22Rv1 (cell line): ENCODE results near the gene PACRG.

Experiments used
- H3K27ac ChIP-seq: fragments of 450-650 bp; 2 replicates; pipeline ENCODE4 v1.5.1; 2017
- ZFX ChIP-seq: fragments of 450-650 bp; IDR thresholded peaks from 2 replicates; pipeline ENCODE4 v1.6.1; 2017; ENCODE audit warnings: antibody characterized with exemption, borderline replicate concordance
- TF ChIP-seq, protein P1 (sequence below): fragments of 450-650 bp; IDR thresholded peaks from 2 replicates; pipeline ENCODE4 v1.5.1; 2017; ENCODE audit warnings: mild to moderate bottlenecking

PACRG gene

DNA sequence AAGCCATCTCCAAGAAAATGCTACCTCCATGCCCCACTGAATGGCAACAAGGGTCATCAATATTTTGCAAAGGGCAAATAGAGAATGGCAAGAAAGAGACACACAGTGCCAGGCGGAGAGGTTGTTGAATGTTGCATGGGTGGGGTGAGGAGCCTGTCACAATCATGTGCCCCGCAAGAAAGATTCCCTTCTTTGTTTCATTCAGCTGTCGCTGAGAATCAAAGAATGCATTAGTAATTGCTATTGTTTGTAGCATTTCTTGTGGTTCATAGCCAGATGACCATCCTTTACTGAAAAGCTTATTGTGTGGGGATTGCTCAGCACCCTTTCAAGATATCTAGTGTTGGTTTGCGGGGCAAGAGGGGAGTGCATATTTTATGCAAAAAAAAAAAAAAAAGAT is 520.3 kb downstream of the PACRG start:
- no peak overlapping the region for H3K27ac ChIP-seq
- no peak for TF ChIP-seq ZFX
- TF ChIP-seq, protein P1, sequence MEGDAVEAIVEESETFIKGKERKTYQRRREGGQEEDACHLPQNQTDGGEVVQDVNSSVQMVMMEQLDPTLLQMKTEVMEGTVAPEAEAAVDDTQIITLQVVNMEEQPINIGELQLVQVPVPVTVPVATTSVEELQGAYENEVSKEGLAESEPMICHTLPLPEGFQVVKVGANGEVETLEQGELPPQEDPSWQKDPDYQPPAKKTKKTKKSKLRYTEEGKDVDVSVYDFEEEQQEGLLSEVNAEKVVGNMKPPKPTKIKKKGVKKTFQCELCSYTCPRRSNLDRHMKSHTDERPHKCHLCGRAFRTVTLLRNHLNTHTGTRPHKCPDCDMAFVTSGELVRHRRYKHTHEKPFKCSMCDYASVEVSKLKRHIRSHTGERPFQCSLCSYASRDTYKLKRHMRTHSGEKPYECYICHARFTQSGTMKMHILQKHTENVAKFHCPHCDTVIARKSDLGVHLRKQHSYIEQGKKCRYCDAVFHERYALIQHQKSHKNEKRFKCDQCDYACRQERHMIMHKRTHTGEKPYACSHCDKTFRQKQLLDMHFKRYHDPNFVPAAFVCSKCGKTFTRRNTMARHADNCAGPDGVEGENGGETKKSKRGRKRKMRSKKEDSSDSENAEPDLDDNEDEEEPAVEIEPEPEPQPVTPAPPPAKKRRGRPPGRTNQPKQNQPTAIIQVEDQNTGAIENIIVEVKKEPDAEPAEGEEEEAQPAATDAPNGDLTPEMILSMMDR = no peak

DNA sequence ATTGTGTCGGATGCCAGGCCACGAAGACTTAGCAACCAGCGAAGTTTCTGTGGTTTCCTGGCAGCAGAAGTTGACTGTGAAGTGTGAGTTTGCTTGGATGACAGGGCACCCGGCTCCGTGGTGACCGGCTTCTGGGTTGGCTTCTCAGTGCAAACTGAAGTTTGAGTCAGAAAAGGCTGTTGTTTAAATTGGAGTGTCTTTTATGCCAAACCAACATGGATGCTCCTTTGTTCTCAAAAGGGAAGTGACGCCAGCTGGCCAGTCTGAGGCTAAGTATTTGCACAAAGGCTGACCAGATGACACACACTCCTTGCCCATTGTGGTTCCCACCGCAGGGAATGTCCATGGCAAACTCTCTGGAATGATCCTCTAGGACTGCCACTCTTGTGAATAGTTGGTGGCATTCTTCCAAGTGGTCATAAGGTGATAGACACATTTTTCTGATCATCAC is 521.9 kb downstream of the PACRG start:
- TF ChIP-seq ZFX = no peak
- TF ChIP-seq, protein P1 = no peak
- no peak overlapping the region for H3K27ac ChIP-seq

DNA sequence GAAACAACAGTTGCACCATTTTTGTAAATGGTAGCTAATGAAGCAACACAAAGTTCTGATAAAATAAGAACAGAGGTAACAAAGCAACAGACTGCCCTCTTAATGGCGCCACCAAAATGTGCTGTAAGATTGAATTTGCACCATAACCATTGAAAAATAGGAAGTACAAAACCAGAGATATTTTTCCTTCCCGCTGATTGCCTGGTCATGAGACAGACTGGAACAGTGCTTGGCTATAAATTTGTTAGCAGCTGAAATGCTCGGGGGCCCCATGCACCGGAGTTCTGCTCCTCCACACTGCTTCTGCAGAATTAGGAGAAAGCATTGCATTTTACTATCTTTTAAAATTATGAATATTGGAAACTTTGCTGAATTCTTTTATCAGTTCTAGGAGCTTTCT is 522.3 kb downstream of the PACRG start:
- no peak overlapping the region for H3K27ac ChIP-seq
- TF ChIP-seq ZFX = no peak
- TF ChIP-seq, protein P1 = no peak

DNA sequence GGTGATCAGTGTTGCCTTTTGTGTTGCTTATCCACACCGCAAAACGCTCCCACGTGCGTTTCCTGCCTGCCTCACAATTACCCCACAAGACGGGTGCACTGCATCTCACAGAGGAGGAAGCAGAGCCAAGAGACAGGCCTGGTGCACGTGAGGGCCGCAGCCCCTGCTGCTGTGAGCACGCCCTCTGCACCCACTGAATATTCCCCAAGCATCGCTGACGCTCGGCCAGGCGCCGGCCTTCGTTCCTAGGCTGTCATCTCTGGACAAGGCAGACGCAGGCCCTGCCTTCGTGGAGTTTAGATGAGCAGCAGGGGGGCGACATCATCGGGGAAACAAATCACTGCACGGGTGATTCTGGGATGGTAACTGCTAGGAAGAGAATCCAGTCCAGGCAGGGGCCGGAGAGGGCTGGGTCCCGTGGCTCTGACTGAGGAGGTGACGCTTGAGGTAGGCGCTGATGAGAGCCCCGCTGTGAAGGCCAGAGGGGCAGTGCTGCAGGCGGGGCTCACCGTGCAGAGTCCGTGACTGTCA is 524.4 kb downstream of the PACRG start:
- H3K27ac ChIP-seq = no peak overlapping the region
- no peak for TF ChIP-seq ZFX
- TF ChIP-seq, protein P1 = no peak

DNA sequence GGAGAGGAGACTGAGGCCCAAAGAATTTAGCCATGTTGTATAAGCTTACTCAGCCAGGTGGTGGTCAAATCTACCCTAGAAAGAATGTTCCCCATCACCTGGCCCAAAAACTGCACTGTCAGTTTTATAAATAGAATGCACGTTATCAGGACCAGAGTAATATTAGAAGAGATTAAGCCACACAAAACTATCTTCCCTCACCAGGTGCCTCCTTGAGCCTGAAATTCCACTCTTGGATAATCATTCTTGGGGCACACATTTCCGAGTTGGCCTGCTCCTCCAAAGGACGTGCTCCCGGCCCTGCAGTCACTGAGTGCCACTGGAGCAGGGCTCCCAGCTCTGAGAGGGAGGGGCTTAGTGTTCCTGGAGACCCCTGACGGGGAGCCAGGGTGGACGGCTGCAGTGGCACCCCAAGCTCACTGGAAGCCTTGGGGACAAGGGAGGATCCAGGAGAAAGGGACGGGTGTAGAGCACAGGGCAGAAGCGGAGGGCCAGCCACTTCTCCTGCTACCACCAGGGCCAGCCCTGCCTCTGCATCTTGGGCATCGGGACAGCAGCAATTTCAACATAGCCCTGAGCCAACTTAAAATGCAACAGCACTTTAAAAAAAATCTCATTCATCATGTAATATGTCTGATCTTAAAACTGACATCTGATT is 525.9 kb downstream of the PACRG start:
- no peak for TF ChIP-seq ZFX
- TF ChIP-seq, protein P1 = no peak
- no peak overlapping the region for H3K27ac ChIP-seq

DNA sequence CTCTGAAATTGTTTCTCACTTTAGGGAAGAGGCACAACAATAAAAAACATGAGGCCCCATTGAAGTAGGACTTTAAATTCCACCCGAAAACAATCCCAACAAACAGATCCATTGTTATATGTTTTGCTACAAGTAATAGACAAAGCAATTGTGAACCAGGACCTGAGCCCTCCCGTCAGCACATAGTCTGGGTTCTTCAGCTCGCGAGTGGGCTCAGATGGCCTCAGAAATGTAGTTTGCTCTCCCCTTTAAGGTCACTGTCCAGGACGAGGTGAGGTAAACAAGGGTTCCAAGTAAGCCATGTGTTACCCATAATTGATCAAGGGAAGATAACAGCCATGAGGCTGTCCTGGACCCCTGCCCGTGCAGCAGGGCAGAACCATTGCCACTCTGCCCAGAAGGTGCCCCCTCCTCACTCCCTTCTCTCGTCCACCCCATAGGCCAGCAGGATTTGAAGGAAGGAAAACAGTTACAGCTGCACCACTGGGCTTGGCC is 526.6 kb downstream of the PACRG start:
- H3K27ac ChIP-seq = no peak overlapping the region
- TF ChIP-seq ZFX = no peak
- TF ChIP-seq, protein P1 = no peak

DNA sequence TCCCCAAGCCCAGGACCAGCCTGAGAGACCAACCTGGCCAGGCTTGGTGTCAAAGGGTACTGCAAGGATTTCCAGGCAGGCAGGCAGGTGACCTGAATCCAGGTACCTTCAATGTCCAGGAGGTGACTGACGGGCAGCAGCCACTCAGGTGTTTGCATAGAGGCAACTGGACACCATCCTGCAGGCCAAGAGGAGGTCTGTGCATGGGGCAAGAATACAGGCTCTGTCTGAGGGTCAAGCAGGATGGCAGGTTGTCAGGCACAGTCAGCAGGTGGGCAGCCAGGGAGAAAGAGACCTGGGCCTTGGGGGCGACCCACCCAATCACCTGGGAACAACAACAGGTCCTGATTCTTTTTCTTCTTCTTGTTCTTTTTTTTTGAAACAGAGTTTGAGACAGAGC is 527.5 kb downstream of the PACRG start:
- TF ChIP-seq, protein P1 = no peak
- TF ChIP-seq ZFX = no peak
- H3K27ac ChIP-seq = no peak overlapping the region
